NCI-H345 (cell line): ENCODE data around the gene ATXN2.
"Not testable (repeated sequence)": the region's sequence is repeated elsewhere in the genome, so short reads cannot be mapped to it uniquely, and the experiment has no call there.

ENCODE experiments used
- DNase-seq: peaks from one replicate; lab custom pipeline; 2025; lab: John Stamatoyannopoulos, UW

ATXN2 gene, protein sequence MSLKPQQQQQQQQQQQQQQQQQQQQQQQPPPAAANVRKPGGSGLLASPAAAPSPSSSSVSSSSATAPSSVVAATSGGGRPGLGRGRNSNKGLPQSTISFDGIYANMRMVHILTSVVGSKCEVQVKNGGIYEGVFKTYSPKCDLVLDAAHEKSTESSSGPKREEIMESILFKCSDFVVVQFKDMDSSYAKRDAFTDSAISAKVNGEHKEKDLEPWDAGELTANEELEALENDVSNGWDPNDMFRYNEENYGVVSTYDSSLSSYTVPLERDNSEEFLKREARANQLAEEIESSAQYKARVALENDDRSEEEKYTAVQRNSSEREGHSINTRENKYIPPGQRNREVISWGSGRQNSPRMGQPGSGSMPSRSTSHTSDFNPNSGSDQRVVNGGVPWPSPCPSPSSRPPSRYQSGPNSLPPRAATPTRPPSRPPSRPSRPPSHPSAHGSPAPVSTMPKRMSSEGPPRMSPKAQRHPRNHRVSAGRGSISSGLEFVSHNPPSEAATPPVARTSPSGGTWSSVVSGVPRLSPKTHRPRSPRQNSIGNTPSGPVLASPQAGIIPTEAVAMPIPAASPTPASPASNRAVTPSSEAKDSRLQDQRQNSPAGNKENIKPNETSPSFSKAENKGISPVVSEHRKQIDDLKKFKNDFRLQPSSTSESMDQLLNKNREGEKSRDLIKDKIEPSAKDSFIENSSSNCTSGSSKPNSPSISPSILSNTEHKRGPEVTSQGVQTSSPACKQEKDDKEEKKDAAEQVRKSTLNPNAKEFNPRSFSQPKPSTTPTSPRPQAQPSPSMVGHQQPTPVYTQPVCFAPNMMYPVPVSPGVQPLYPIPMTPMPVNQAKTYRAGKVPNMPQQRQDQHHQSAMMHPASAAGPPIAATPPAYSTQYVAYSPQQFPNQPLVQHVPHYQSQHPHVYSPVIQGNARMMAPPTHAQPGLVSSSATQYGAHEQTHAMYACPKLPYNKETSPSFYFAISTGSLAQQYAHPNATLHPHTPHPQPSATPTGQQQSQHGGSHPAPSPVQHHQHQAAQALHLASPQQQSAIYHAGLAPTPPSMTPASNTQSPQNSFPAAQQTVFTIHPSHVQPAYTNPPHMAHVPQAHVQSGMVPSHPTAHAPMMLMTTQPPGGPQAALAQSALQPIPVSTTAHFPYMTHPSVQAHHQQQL

GRCh38 chr12:111598637-111599452 is at the start of gene ATXN2:
TSS of gene ATXN2 (minus strand) at chr12:111599315. CDS start at chr12:111599034, 281 bp downstream.
- DNase-seq = peak; percentile 80

- DNase-seq = no peak
Observed at GRCh38 chr12:111645433-111645832, 46.3 kb upstream of the ATXN2 start.

DNA sequence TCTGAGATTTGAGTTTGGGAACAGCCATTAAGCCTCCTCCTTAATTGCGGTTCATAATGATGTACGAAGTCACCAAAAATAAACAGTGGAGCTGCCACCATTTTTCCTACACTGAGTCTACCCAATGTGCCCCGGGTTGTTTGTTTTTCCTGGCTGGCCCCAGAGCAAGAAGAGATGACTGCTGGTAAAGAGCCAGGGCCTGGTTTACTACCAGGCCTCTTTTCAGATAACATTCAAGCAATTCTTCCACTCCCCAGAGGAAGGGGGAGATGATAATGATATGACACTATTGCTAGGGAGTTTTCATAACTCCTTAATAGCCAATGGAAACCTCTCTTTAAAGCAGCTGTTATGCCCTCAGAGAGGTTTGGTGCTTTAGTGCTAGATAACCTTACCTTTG is 44.3 kb upstream of the ATXN2 start:
- no peak for DNase-seq

DNA sequence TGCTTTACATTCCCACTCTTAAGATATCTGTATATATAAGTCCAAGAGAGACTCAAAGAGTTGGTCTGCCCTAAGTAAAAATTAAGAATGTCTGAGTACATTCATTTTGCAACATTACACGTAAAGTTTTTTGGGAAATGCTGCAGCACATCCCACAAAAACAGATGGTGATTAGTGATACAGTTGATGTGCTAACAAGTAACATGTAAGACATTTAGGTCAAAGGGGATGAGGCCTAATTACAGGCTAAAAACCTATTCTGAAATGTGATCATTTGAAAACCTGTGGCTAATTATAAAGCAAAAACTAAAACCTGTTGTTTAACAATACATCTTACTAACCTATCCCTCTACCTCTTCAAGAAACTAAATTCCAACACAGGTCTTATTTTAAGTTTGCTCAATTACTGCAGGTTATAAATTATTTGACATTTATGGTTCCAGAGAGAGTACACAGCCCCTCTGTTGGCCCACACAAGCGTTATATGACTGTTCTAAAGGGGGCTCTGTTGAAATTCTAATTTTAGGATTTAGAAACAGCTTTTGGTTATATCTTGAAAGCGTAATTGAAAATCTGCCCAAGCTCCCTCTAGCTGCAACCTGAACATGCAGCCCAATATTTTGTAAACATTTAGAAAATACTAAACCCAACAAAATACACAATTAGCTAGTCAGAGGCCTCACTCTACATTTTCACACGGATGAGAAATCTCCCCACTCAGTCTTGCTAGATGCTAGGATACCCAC is 43.7 kb upstream of the ATXN2 start:
- DNase-seq = no peak

DNA sequence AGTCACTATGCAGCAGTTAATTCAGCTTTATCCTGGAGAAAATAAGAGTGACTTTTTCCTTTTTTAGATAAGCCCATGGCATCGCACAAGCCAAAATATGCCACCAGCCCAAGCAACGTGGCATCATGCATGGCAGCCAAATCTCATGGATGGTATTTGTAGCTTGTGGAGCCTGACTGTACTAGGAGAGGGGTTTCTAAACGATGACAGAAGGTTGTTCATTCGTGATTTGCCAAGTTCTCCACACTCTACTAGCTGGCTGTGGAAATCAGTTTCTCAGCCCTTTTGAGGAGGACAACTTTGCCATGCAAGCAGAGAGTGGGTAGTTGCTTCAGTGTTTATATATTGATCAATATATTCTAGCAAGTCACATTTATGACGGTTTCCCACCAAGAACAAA is 41.4 kb upstream of the ATXN2 start:
- no peak for DNase-seq

- no peak for DNase-seq
Observed at GRCh38 chr12:111638556-111638955, 39.4 kb upstream of the ATXN2 start.

DNA sequence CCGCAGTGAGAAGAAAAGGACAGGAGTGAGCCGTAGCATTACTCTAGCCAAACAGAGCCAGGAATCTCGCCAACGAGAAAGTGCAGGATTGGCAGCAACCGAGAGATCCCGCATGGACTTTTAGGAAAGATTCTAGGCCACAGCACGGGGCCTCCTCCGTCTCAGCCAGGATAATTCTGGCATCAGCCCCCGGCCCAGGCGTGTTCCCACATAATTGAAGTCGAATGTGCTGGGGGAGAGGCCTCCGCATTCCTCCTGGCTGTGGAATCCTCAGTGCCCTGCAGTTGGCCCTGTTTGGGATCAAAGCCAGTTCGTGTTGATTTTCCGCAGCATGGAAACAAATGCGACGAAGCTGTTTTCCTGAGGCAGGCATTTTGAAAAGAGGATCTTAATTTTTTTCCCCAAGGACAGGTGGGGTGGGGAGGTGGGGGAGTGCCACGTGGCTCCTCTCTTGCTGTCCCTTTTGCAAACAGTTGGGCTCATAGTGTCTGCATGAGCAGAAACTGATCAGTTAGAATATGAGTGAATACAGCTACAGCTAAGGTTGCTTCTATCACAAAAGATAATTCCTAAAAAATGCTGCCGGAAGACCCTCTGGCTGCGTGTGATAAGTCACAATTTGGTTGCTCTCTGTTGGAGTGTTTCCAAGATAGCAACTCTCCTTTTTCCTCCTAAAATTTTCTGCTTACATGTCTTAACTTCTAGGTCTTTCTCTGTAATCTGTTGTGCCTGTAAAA is 37.3 kb upstream of the ATXN2 start:
- no peak for DNase-seq

GRCh38 chr12:111635524-111635923 is 36.4 kb upstream of the ATXN2 start:
- DNase-seq = no peak

- DNase-seq = no peak
Observed at GRCh38 chr12:111628505-111629260, 29.6 kb upstream of the ATXN2 start.

DNA sequence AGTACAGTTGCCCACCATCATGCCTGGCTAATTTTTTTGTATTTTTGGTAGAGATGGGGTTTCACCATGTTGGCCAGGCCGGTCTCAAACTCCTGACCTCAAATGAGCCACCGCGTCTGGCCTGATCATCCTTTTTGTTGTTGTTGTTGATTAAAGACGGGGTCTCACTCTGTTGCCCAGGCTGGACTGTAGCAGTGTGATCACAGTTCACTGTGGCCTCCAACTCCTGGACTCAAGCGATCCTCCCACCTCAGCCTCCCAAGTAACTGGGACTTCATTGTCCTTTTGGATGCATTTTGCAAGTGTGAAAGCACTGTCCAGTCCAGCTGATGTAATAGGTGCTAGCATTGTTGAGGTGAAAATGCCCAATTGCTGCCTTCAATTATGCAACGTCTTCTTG is 27.1 kb upstream of the ATXN2 start:
- DNase-seq = no peak

DNA sequence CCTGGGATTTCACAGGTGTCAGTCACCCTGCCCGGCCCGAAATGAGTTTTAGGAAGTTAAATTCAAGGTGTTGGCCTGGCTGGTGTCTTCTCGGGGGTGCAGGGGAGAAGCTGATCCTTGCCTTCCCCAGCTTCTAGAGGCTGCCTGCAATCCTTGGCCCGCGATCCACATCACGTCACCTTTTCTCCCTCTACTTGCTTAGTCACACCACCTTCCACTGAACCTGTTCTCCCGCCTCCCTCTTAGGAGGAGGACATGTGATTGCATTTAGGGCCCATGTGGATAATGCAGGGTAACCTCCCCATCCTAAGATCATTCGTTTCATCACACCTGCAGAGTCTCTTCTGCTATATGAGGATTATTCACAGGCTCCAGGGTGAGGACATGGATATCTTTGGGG is 25.4 kb upstream of the ATXN2 start:
- no peak for DNase-seq

- not testable (repeated sequence) for DNase-seq
Observed at GRCh38 chr12:111617841-111618240, 18.7 kb upstream of the ATXN2 start.

- DNase-seq = no peak
Observed at GRCh38 chr12:111616177-111616623, 17.1 kb upstream of the ATXN2 start.

DNA sequence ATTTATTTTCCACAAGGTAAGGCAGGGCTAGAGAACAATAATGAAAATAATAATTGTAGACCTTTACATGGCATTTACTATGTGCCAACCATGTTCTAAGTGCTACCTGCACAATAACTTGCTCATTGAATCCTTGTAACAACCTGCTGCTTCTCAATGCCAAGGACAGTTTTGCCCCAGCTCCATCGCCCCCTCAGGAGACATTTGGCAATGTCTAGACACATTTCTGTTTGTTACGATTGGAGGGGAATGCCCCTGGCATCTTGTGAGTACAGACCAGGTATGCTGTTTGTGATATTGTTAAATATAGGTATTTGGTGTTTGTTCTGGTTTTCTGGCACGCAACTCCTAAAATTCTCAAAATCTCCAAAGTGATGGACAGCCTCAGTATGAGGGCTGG is 8.1 kb upstream of the ATXN2 start:
- no peak for DNase-seq

DNA sequence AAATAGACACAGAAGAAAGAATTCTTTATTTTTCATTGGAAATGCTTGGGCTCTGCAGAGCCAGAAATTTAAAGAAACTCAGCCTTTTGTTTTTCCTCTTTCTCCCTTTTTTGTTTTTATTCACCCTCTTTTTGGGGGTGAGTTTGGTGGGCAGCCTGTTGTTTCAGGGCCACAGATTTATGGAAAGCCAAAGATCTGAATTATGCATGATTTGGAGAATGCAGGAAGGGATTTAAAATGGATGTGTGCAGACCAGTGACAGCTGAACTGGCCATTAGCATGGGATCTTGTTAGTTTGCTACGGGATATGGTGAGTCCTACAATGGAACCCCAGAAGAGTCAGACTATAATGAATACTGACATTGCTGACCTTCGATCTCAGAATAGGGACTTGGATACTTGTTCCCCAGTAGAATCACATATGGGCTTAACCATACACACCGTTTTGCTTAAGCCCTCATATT is 7.7 kb upstream of the ATXN2 start:
- no peak for DNase-seq

GRCh38 chr12:111605911-111606766 is 7.0 kb upstream of the ATXN2 start:
- no peak for DNase-seq

DNA sequence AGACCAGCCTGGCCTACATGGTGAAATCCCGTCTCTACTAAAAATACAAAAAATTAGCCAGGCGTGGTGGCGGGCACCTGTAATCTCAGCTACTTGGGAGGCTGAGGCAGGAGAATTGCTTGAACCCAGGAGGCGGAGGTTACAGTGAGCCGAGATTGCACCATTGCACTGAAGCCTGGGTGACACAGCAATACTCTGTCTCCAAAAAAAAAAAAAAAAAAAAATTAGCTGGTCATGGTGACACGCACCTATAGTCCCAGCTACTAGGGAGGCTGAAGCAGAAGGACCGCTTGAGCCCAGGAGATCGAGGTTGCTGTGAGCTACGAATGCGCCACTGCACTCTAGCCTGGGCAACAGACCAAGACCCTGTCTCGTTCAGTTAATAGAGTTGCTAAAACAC is 3.7 kb upstream of the ATXN2 start:
- DNase-seq = not testable (repeated sequence)

GRCh38 chr12:111602348-111602747 is 3.2 kb upstream of the ATXN2 start:
- DNase-seq = no peak
